Esophagus muscularis mucosa (tissue), 4 donors: Measurements from ENCODE around the gene SLC35F4.

ENCODE experiments used
- EP300 ChIP-seq: sonication (generic); formaldehyde crosslinking; IDR thresholded peaks from one replicate; pipeline ENCODE4 v1.6.1; 2017; ENCODE audit warnings: antibody characterized with exemption
- POLR2A ChIP-seq: fragments of 450-650 bp; IDR thresholded peaks from one replicate; pipeline ENCODE4 v1.6.1; 2017; ENCODE audit warnings: antibody characterized with exemption, moderate library complexity, mild to moderate bottlenecking, low read depth
- POLR2AphosphoS5 ChIP-seq, 2 donors: sonication (generic); formaldehyde crosslinking; IDR thresholded peaks; one replicate each; pipeline ENCODE4 v1.6.1; 2017; ENCODE audit warnings: antibody characterized with exemption in 2 of 2
- TF ChIP-seq, protein P1 (sequence below), 3 experiments: fragments of 200-600 bp in 2 of 3; fragments of 450-650 bp in 1 of 3; sonication (generic) in 2 of 3; IDR thresholded peaks; one replicate each; pipeline ENCODE4 v1.5.1; 2017 to 2019; ENCODE audit warnings: antibody characterized with exemption in 3 of 3, mild to moderate bottlenecking in 2 of 3, moderate library complexity in 1 of 3

DNA sequence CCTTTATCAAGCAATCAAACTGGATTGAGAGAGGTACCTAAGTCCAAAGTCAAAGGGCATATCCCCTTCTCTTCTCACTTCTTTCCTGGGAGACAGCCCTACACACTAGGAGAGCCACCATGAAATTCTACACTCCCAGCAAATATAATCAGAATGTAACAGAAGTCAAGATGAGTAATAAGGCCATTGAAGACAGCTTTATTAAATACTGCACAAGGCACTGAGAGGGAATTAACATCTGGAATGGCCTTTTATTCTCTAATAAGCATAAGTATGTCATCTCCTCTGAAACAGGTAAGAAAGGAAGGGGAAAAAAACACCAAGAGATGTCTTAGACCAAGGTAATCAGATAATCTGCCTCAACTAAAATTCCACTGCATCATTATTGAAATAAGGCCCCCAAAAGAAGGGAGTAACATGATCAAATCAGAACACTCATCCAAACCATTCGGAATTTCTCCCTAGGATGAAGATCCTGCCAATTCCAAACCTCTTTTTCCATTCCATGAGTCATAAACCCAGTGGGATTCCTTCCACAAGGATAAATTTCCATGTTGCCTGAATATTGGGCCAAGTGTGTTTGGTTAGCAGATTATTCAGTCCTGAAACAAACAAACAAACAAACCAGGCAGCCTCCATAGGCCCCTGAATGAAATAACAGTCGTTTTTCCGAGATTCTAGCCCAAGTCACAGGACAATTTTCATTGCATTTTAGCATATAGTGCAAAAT lies 19.9 kb downstream of the SLC35F4 start:
- TF ChIP-seq POLR2AphosphoS5 (IDR thresholded peaks at IDR 0.05) (no peak), POLR2A (no peak), EP300 (no peak)
- TF ChIP-seq, protein P1, sequence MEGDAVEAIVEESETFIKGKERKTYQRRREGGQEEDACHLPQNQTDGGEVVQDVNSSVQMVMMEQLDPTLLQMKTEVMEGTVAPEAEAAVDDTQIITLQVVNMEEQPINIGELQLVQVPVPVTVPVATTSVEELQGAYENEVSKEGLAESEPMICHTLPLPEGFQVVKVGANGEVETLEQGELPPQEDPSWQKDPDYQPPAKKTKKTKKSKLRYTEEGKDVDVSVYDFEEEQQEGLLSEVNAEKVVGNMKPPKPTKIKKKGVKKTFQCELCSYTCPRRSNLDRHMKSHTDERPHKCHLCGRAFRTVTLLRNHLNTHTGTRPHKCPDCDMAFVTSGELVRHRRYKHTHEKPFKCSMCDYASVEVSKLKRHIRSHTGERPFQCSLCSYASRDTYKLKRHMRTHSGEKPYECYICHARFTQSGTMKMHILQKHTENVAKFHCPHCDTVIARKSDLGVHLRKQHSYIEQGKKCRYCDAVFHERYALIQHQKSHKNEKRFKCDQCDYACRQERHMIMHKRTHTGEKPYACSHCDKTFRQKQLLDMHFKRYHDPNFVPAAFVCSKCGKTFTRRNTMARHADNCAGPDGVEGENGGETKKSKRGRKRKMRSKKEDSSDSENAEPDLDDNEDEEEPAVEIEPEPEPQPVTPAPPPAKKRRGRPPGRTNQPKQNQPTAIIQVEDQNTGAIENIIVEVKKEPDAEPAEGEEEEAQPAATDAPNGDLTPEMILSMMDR (IDR thresholded peaks at IDR 0.05), result no peak
